ENCODE data around the gene ZNF557. TPM values are rescaled to one million over a fixed set of nuclear protein-coding genes. Genes with fewer than 3 reads are reported as not detected.

The ZNF557 gene
- total RNA-seq, 1 donor from 2014 or later: 12.2 TPM

- Mint-ChIP-seq H3K27ac (no peak overlapping the region), H3K36me3 (ENCODE audit: low read depth) (peaks cover 1% of the 10 kb centered on the region), H3K4me1 (ENCODE audit: low read depth) (no peaks in the 10 kb centered on the region), H3K4me3 (no peak overlapping the region), H3K27me3 (ENCODE audit: insufficient read depth) (no peaks in the 10 kb centered on the region), H3K9me3 (peaks cover 6% of the 10 kb centered on the region)
- no peak for DNase-seq (ENCODE audit: low spot score)
- intact Hi-C loops (cut with micrococcal nuclease): no loop called here
These were observed 50.1 kb downstream of the ZNF557 start for GRCh38 chr19:7119582-7119981.

GRCh38 chr19:7120499-7120898 is 51.0 kb downstream of the ZNF557 start:
- Mint-ChIP-seq H3K36me3 (ENCODE audit: low read depth) (peaks cover 2% of the 10 kb centered on the region), H3K4me1 (ENCODE audit: low read depth) (no peaks in the 10 kb centered on the region), H3K9me3 (peaks cover 13% of the 10 kb centered on the region), H3K27ac (no peak overlapping the region), H3K4me3 (no peak overlapping the region), H3K27me3 (ENCODE audit: insufficient read depth) (no peaks in the 10 kb centered on the region)
- intact Hi-C loops (cut with micrococcal nuclease): no loop called here
- no peak for DNase-seq (ENCODE audit: low spot score)

- Mint-ChIP-seq H3K27me3 (ENCODE audit: insufficient read depth) (no peaks in the 10 kb centered on the region), H3K36me3 (ENCODE audit: low read depth) (peaks cover 2% of the 10 kb centered on the region), H3K9me3 (peaks cover 16% of the 10 kb centered on the region), H3K4me1 (ENCODE audit: low read depth) (no peaks in the 10 kb centered on the region), H3K4me3 (no peak overlapping the region), H3K27ac (no peak overlapping the region)
- intact Hi-C loops (cut with micrococcal nuclease): no loop called here
- DNase-seq (ENCODE audit: low spot score): no peak
These were observed 53.2 kb downstream of the ZNF557 start for GRCh38 chr19:7122701-7123100.

DNA sequence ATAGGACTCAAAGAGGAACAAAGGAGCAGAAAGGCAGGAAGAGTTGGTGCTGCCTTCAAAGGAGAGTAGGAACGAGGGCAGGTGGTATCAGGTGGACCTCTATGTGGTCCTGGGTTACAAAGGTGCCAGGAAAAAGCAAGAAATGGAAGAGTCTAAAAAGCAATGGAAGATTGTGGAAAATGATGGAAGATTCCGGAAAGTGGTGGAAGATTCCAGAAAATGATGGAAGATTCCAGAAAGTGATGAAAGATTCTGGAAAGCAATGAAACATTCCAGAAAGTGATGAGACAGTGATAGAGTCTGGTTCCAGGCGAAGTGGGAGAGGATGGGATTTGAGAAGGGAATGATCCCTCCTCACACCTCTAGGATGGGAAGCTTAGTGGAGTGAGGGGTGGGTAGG is 55.3 kb downstream of the ZNF557 start:
- Mint-ChIP-seq H3K4me1 (ENCODE audit: low read depth) (no peaks in the 10 kb centered on the region), H3K36me3 (ENCODE audit: low read depth) (peaks cover 2% of the 10 kb centered on the region), H3K27ac (no peak overlapping the region), H3K27me3 (ENCODE audit: insufficient read depth) (no peaks in the 10 kb centered on the region), H3K9me3 (peaks cover 17% of the 10 kb centered on the region), H3K4me3 (no peak overlapping the region)
- no peak for DNase-seq (ENCODE audit: low spot score)
- intact Hi-C loops (cut with micrococcal nuclease): no loop called here

GRCh38 chr19:7125221-7125620 is 55.7 kb downstream of the ZNF557 start:
- intact Hi-C loops (cut with micrococcal nuclease): no loop called here
- Mint-ChIP-seq H3K36me3 (ENCODE audit: low read depth) (peaks cover 2% of the 10 kb centered on the region), H3K4me3 (no peak overlapping the region), H3K9me3 (peaks cover 22% of the 10 kb centered on the region), H3K4me1 (ENCODE audit: low read depth) (no peaks in the 10 kb centered on the region), H3K27ac (no peak overlapping the region), H3K27me3 (ENCODE audit: insufficient read depth) (no peaks in the 10 kb centered on the region)
- DNase-seq (ENCODE audit: low spot score): no peak

DNA sequence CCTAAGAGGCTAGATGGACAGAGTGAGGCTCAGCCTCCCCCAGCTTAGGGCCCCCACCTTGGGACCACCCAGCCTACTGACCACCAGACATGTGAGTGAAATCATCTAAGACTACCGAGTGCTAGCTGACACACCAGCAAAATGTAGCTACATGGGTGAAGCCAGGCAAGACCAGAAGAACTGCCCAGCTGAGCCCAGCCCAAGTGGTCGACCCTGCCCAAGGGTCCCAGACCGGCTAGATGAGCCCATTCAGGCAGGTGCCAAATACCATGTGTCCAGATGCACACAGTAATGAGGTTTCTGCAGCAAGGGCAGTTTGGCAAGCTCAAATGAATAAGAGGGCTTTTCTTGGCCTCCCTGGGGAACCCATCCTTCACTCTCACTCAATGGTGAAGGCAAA is 56.6 kb downstream of the ZNF557 start:
- no peak for DNase-seq (ENCODE audit: low spot score)
- H3K4me1 Mint-ChIP-seq (ENCODE audit: low read depth): no peaks in the 10 kb centered on the region
- H3K36me3 Mint-ChIP-seq (ENCODE audit: low read depth): peaks cover 2% of the 10 kb centered on the region
- peaks cover 23% of the 10 kb centered on the region for H3K9me3 Mint-ChIP-seq
- no peak overlapping the region for H3K27ac Mint-ChIP-seq
- H3K4me3 Mint-ChIP-seq: no peak overlapping the region
- intact Hi-C loops (cut with micrococcal nuclease): no loop called here
- no peaks in the 10 kb centered on the region for H3K27me3 Mint-ChIP-seq (ENCODE audit: insufficient read depth)

- Mint-ChIP-seq H3K9me3 (peaks cover 18% of the 10 kb centered on the region), H3K4me3 (no peak overlapping the region), H3K27me3 (ENCODE audit: insufficient read depth) (no peaks in the 10 kb centered on the region), H3K36me3 (ENCODE audit: low read depth) (no peaks in the 10 kb centered on the region), H3K4me1 (ENCODE audit: low read depth) (no peaks in the 10 kb centered on the region), H3K27ac (no peak overlapping the region)
- intact Hi-C loops (cut with micrococcal nuclease): no loop called here
- DNase-seq (ENCODE audit: low spot score): no peak
These were observed 60.5 kb downstream of the ZNF557 start for GRCh38 chr19:7130043-7130442.

DNA sequence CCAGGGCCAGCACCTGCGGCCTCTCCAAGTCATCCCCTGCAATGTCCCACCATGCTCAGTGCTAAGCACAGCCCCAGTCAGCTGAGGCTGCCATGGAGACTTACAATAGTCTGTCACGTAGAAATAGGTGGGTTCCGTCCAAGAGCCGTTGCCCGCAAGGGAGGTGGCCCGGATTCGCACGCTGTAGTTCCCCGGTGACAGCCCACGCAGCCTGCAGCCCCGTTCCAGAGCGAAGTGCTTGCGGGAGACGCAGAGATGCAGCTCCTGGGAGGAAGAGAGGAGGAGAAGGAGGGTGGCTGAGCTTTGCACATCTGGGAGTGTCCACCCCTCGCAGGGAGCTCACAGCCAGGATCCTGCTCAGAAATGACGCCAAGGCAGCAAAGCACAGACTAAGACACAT is 62.6 kb downstream of the ZNF557 start:
- intact Hi-C loops (cut with micrococcal nuclease): no loop called here
- no peaks in the 10 kb centered on the region for H3K27me3 Mint-ChIP-seq (ENCODE audit: insufficient read depth)
- no peaks in the 10 kb centered on the region for H3K4me1 Mint-ChIP-seq (ENCODE audit: low read depth)
- H3K36me3 Mint-ChIP-seq (ENCODE audit: low read depth): no peaks in the 10 kb centered on the region
- peaks cover 11% of the 10 kb centered on the region for H3K9me3 Mint-ChIP-seq
- DNase-seq (ENCODE audit: low spot score): no peak
- no peak overlapping the region for H3K27ac Mint-ChIP-seq
- no peak overlapping the region for H3K4me3 Mint-ChIP-seq

DNA sequence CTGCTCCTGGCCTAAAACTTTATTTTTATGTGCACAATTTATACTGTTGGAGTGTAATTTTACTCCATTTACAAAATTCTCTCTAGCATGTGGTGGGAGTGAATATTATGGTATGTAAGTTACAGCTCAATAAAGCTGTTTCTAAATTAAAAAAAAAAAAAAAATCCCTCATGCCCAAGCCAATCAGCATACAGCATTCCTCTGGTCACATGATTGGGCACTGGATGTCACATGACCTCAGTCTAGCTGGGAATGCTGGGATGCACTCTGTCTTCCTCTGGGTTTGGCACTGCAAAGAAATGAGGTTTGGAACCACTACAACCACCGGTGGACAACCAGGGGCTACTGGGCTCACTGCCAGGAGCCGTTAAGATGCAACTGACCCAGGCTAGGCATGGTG is 67.6 kb downstream of the ZNF557 start:
- Mint-ChIP-seq H3K36me3 (ENCODE audit: low read depth) (no peaks in the 10 kb centered on the region), H3K9me3 (no peaks in the 10 kb centered on the region), H3K4me1 (ENCODE audit: low read depth) (no peaks in the 10 kb centered on the region), H3K27me3 (ENCODE audit: insufficient read depth) (no peaks in the 10 kb centered on the region), H3K27ac (no peak overlapping the region), H3K4me3 (no peak overlapping the region)
- intact Hi-C loops (cut with micrococcal nuclease): no loop called here
- no peak for DNase-seq (ENCODE audit: low spot score)

Other genes starting within 250 kb of the ZNF557 start
- 4.6 and 5.5 TPM in 2 replicates for gene ADGRE1, start 182.1 kb upstream of the ZNF557 start, total RNA-seq
- not detected in 2 replicates for gene MBD3L2B, start 48.3 kb upstream of the ZNF557 start, total RNA-seq
- not detected in 2 replicates for gene MBD3L5, start 39.1 kb upstream of the ZNF557 start, total RNA-seq
- gene MBD3L4, start 29.5 kb upstream of the ZNF557 start, total RNA-seq: not detected in 2 replicates
- not detected in 2 replicates for gene MBD3L2, start 20.4 kb upstream of the ZNF557 start, total RNA-seq
- not detected in 2 replicates for gene MBD3L3, start 11.0 kb upstream of the ZNF557 start, total RNA-seq
- 1.5 TPM in 2 replicates for gene INSR, start 224.7 kb downstream of the ZNF557 start, total RNA-seq